Activated naive CD8-positive, alpha-beta T cell (primary cell): ENCODE measurements around the gene GPR62.

ENCODE experiments used
- H3K27ac Mint-ChIP-seq: one replicate; pipeline ENCODE4 v1.8.0; 2021; ENCODE audit warnings: mixed read lengths
- H3K27me3 Mint-ChIP-seq: one replicate; pipeline ENCODE4 v1.8.0; 2021; ENCODE audit warnings: mixed read lengths
- H3K36me3 Mint-ChIP-seq: one replicate; pipeline ENCODE4 v1.8.0; 2021; ENCODE audit warnings: mixed read lengths
- H3K4me1 Mint-ChIP-seq: one replicate; pipeline ENCODE4 v1.8.0; 2021; ENCODE audit warnings: low read depth, mixed read lengths
- H3K4me3 Mint-ChIP-seq: one replicate; pipeline ENCODE4 v1.8.0; 2021; ENCODE audit warnings: mild to moderate bottlenecking, mixed read lengths
- H3K9me3 Mint-ChIP-seq: one replicate; pipeline ENCODE4 v1.8.0; 2021; ENCODE audit warnings: low read depth, mixed read lengths

GPR62 gene

DNA sequence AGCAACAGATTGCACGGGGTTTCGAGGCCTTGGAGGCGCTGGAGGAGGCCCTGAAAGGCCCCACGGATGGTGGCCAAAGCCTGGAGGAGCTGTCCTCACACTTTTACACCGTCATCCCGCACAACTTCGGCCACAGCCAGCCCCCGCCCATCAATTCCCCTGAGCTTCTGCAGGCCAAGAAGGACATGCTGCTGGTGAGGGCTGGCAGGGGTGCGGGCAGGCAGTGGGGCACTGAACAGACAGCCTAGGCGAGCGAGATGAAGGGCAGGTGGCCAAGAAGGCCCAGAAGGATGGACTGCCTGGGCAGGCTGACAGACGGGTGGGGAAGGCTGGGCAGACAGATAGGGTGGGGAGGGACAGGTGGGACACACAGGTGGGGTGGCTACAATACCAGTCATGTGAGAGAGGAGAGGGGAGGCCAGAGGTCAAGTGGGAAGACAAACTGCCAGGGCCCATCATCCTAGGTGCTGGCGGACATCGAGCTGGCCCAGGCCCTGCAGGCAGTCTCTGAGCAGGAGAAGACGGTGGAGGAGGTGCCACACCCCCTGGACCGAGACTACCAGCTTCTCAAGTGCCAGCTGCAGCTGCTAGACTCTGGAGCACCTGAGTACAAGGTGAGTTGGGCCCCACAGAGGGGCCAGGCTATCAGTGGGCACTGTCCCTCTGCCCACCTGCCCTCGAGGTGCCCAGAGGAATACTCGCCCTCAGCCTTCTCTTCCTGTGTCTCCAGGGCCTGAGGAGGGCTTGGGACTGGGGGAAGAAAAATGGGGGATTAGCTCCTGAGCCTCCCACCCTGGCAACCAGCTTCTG is 9.9 kb upstream of the GPR62 start:
- no peaks in the 10 kb centered on the region for H3K9me3 Mint-ChIP-seq
- no peak overlapping the region for H3K27ac Mint-ChIP-seq
- no peak overlapping the region for H3K4me3 Mint-ChIP-seq
- H3K4me1 Mint-ChIP-seq: peaks cover 15% of the 10 kb centered on the region
- H3K36me3 Mint-ChIP-seq: peaks cover 4% of the 10 kb centered on the region
- no peaks in the 10 kb centered on the region for H3K27me3 Mint-ChIP-seq

DNA sequence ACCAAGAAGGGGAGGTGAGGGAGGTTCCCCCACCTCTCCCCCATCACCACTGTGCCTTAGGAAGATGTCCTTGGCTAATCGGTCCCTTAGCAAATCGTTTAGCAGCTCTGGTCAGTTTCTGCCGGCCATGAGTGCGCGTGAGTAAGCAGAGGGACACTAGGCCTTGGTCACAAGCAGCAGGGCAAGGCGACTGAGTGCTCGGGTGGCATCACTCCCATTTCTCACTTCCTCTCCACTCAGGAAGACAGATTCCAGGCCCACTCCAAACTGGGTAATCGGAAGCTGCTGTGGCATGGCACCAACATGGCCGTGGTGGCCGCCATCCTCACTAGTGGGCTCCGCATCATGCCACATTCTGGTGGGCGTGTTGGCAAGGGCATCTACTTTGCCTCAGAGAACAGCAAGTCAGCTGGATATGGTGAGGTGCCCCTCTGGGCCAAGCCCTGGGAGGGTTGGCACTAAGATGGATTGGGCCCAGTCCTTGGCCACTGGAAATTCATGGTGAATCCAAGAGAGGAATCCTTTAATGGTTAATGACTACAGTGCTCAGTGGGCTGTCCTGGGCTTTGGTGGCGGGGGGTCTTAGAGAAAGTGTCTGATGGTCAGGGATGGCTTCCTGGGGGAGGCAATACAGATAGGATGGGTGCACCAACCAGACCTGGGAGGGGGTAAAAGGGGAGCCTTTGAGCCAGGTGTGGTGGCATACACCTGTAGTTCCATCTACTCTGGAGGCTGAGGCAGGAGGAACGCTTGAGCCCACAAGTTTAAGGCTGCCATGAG is 9.1 kb upstream of the GPR62 start:
- no peak overlapping the region for H3K27ac Mint-ChIP-seq
- no peaks in the 10 kb centered on the region for H3K9me3 Mint-ChIP-seq
- no peaks in the 10 kb centered on the region for H3K27me3 Mint-ChIP-seq
- no peaks in the 10 kb centered on the region for H3K36me3 Mint-ChIP-seq
- H3K4me3 Mint-ChIP-seq: no peak overlapping the region
- H3K4me1 Mint-ChIP-seq: peaks cover 6% of the 10 kb centered on the region

DNA sequence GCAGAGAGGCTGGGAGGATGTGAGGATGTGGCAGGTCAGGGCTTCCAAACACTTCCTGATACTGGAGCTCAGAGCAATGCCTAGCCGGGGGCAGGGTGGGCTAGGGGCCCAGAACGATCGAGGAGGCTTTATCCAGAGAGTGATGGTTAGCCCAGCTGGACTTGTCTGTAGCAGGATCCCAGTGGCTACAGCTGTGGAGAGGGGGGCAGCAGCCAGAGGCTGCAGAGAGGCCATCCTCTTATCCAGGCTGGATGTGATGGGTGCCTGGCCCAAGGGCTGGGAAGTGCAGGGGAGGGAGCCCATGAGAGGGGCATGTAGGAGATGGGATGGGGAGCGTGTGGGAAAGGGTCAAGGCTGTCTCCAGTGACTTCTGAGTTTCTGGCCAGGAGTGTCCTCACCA is 8.4 kb upstream of the GPR62 start:
- Mint-ChIP-seq H3K27me3 (no peaks in the 10 kb centered on the region), H3K4me1 (peaks cover 6% of the 10 kb centered on the region)

DNA sequence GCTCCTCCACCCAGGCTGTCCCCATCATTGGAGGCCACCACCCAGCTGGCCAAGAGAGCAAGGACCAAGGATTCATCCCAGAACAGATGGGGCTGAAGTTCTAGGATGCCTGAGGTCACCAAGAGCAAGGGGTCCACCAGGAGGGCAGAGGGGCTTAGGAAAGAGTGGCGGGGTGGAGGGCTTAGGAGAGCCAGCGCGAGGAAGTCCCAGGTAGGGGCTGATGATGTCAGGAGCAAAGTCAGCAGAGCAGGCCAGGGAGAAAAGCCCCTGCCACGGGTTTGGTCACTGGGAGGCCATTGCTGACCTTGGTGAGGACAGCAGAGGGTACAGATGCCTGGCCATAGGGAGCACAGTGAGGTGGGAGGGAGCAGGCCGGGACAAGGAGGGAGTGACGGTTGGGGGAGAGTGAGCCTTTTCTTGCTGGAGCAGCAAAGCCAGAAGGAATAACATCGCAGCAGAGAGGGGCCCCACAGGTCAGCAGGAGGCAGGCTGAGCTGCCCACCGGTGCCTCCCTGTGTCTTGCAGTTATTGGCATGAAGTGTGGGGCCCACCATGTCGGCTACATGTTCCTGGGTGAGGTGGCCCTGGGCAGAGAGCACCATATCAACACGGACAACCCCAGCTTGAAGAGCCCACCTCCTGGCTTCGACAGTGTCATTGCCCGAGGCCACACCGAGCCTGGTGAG is 7.8 kb upstream of the GPR62 start:
- Mint-ChIP-seq H3K9me3 (no peaks in the 10 kb centered on the region), H3K4me1 (peaks cover 5% of the 10 kb centered on the region), H3K27me3 (no peaks in the 10 kb centered on the region), H3K27ac (no peak overlapping the region), H3K4me3 (no peak overlapping the region), H3K36me3 (no peaks in the 10 kb centered on the region)

More for the DNA sequence above, 8.4 kb upstream of the GPR62 start:
- H3K36me3 Mint-ChIP-seq: no peaks in the 10 kb centered on the region
- H3K4me3 Mint-ChIP-seq: no peak overlapping the region
- no peak overlapping the region for H3K27ac Mint-ChIP-seq
- H3K9me3 Mint-ChIP-seq: no peaks in the 10 kb centered on the region

DNA sequence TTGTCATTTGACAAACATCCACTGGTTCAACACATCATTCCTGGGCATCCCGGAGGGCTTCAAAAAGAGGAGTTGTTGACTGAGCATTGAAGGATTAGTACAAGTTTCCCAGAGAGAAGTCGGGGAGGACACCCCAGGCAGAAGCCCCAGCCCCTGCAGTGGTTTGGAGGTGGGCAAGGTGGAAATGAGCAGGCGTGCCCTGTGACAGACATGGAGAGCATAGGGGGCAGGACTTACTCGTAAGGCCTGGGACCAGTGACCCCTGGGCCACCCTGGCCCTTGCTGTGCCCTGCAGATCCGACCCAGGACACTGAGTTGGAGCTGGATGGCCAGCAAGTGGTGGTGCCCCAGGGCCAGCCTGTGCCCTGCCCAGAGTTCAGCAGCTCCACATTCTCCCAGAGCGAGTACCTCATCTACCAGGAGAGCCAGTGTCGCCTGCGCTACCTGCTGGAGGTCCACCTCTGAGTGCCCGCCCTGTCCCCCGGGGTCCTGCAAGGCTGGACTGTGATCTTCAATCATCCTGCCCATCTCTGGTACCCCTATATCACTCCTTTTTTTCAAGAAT is 7.1 kb upstream of the GPR62 start:
- no peak overlapping the region for H3K27ac Mint-ChIP-seq
- no peak overlapping the region for H3K4me3 Mint-ChIP-seq
- H3K4me1 Mint-ChIP-seq: peaks cover 2% of the 10 kb centered on the region
- H3K36me3 Mint-ChIP-seq: no peaks in the 10 kb centered on the region
- H3K27me3 Mint-ChIP-seq: no peaks in the 10 kb centered on the region
- H3K9me3 Mint-ChIP-seq: no peaks in the 10 kb centered on the region

DNA sequence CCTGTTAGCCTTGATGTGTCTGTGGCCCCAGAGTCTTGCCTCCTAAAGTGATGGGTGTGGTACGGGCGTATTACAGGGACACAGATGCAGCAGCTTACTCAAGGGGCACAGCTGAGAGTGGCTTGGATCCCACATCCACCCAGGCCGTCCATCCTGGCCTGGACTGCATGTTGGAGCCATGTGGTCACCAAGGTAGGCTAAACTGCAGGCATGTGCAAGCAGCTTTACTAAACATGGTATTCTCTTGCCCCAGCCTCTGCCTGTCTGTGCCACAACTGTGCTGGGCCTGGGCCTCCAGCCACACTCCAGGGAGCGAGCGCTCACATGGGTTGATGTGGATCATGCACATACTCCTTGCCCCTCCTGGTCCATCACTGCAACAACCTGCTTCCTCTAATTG is 6.1 kb upstream of the GPR62 start:
- no peaks in the 10 kb centered on the region for H3K36me3 Mint-ChIP-seq
- no peak overlapping the region for H3K4me3 Mint-ChIP-seq
- H3K4me1 Mint-ChIP-seq: no peaks in the 10 kb centered on the region
- no peaks in the 10 kb centered on the region for H3K9me3 Mint-ChIP-seq
- H3K27ac Mint-ChIP-seq: no peak overlapping the region
- H3K27me3 Mint-ChIP-seq: peaks cover 3% of the 10 kb centered on the region

DNA sequence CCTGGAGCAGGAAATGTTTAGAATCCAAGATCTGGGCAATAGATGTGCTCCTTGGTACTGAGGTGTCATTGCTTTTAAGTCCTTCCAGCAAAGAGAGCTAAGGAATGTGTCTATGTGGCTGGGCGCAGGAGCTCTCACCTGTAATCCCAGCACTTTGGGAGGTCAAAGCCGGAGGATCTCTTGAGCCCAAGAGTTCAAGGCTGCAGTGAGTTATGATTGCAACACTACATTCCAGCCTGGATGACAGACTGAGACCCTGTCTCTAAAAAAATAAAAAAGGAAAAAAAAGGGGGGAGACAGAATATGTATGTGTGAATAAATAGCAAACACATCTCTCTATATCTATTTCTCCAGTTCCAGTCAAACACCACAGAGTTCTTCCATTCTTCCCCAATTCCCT is 4.3 kb upstream of the GPR62 start:
- peaks cover 3% of the 10 kb centered on the region for H3K27me3 Mint-ChIP-seq
- H3K27ac Mint-ChIP-seq: no peak overlapping the region
- no peaks in the 10 kb centered on the region for H3K36me3 Mint-ChIP-seq
- no peaks in the 10 kb centered on the region for H3K9me3 Mint-ChIP-seq
- H3K4me1 Mint-ChIP-seq: no peaks in the 10 kb centered on the region
- H3K4me3 Mint-ChIP-seq: no peak overlapping the region

DNA sequence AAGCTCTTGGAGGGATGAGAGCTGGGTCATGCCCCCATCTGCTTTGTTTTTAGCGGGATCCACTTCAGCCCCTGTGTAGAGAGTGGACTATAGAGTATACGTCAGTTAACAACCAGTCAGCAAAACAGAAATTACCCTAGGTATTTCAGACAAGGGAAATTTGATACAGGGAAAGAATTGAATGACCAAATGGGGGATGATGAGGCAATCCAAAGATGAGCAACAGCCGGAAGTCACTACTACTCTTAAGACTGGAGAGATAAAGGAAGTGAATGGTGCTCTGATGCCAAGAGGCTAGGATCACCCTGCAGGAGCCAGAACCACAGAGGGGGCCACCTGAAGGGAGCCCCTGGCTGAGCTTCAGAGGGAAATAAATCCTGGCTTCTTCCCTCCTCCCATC is 1.7 kb upstream of the GPR62 start:
- Mint-ChIP-seq H3K4me3 (no peak overlapping the region), H3K36me3 (peaks cover 3% of the 10 kb centered on the region)

DNA sequence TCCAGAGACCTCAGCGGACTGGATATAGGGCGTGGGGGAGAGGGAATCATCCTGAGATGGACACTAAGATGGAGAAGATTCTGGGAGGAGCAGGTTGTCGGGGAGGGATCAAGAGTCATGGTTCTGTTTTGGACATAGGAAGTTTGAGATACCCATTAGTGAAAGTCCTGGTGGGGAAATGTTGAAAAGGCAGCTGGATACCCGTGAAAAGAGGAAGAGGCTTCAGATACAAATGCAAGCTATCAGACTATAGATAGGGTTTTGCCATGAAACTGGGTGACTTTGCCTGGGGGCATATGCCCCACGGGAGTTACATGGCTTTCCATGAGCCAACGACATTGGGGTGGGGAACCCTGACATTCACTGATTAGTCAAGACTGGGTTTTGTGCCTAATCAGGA is 1.1 kb upstream of the GPR62 start:
- Mint-ChIP-seq H3K4me3 (peak overlapping the region; percentile 31), H3K27me3 (peaks cover 6% of the 10 kb centered on the region), H3K4me1 (peaks cover 6% of the 10 kb centered on the region), H3K27ac (no peak overlapping the region), H3K36me3 (peaks cover 3% of the 10 kb centered on the region), H3K9me3 (no peaks in the 10 kb centered on the region)

More for the DNA sequence above, 1.7 kb upstream of the GPR62 start:
- H3K9me3 Mint-ChIP-seq: no peaks in the 10 kb centered on the region
- peaks cover 6% of the 10 kb centered on the region for H3K27me3 Mint-ChIP-seq
- H3K27ac Mint-ChIP-seq: no peak overlapping the region
- H3K4me1 Mint-ChIP-seq: peaks cover 6% of the 10 kb centered on the region

DNA sequence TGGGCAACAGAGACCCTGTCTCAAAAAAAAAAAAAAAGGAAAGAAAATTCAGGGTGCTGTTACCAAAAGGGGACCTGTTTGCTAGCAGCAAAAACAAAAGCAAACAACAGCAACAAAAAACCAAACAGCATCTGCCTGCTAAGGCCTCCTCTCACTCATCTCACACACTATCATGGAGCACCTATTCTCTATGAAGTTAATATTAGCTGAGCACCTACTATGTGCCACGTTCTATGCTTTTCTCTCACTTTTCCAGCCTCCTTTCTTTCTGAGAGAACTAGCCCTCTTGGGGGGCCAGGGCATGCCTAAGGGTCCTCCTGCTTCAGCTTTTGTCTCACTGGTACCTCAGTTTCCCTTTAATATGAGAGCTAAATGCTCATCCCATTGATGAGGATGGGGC is 468 bp upstream of the GPR62 start:
- no peak overlapping the region for H3K4me3 Mint-ChIP-seq
- peaks cover 3% of the 10 kb centered on the region for H3K36me3 Mint-ChIP-seq
- no peak overlapping the region for H3K27ac Mint-ChIP-seq
- peaks cover 6% of the 10 kb centered on the region for H3K4me1 Mint-ChIP-seq
- H3K27me3 Mint-ChIP-seq: peaks cover 6% of the 10 kb centered on the region
- no peaks in the 10 kb centered on the region for H3K9me3 Mint-ChIP-seq

DNA sequence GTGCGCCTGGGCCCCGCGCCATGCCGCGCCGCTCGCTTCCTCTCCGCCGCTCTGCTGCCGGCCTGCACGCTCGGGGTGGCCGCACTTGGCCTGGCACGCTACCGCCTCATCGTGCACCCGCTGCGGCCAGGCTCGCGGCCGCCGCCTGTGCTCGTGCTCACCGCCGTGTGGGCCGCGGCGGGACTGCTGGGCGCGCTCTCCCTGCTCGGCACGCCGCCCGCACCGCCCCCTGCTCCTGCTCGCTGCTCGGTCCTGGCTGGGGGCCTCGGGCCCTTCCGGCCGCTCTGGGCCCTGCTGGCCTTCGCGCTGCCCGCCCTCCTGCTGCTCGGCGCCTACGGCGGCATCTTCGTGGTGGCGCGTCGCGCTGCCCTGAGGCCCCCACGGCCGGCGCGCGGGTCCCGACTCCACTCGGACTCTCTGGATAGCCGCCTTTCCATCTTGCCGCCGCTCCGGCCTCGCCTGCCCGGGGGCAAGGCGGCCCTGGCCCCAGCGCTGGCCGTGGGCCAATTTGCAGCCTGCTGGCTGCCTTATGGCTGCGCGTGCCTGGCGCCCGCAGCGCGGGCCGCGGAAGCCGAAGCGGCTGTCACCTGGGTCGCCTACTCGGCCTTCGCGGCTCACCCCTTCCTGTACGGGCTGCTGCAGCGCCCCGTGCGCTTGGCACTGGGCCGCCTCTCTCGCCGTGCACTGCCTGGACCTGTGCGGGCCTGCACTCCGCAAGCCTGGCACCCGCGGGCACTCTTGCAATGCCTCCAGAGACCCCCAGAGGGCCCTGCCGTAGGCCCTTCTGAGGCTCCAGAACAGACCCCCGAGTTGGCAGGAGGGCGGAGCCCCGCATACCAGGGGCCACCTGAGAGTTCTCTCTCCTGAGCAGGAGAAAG is 951 bp downstream of the GPR62 start:
- Mint-ChIP-seq H3K27ac (no peak overlapping the region), H3K4me3 (no peak overlapping the region), H3K36me3 (peaks cover 3% of the 10 kb centered on the region), H3K4me1 (peaks cover 6% of the 10 kb centered on the region), H3K9me3 (no peaks in the 10 kb centered on the region), H3K27me3 (peaks cover 6% of the 10 kb centered on the region)

DNA sequence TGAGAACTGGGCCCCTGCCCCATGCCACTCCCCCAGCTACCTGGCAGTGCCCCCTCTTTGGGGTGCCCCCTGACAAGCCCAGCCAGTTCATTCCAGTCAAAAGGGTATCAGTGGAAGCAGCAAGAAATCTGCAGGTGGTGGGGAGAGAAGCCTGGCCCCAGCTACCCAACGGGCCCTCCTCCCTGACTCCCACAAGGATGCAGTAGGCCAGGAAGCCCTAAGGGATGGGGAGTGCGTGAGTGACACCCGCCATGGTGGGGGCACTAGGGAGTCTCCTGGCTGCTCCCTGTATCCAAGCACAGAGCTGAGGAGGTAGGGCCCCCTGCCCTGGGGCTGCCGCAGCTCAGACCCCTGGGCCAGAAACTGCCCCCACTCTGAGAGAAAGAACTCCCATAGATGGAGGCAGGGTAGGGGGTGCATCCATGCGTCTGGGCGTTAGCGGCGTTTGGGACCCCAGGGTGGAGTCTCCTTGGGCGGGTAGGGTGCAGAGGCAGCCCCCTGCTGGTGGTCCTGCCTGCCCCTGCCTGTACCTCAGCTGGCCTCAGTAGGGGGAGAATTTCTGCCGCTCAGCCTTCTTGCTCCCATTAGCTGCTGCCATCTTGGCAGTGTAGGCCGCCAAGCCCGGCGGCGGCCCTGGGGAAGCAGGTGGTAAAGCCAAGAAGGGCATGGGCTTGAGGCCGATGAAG is 2.5 kb downstream of the GPR62 start:
- Mint-ChIP-seq H3K27me3 (peaks cover 6% of the 10 kb centered on the region), H3K4me3 (no peak overlapping the region), H3K36me3 (peaks cover 3% of the 10 kb centered on the region), H3K9me3 (no peaks in the 10 kb centered on the region), H3K4me1 (peaks cover 6% of the 10 kb centered on the region), H3K27ac (no peak overlapping the region)

DNA sequence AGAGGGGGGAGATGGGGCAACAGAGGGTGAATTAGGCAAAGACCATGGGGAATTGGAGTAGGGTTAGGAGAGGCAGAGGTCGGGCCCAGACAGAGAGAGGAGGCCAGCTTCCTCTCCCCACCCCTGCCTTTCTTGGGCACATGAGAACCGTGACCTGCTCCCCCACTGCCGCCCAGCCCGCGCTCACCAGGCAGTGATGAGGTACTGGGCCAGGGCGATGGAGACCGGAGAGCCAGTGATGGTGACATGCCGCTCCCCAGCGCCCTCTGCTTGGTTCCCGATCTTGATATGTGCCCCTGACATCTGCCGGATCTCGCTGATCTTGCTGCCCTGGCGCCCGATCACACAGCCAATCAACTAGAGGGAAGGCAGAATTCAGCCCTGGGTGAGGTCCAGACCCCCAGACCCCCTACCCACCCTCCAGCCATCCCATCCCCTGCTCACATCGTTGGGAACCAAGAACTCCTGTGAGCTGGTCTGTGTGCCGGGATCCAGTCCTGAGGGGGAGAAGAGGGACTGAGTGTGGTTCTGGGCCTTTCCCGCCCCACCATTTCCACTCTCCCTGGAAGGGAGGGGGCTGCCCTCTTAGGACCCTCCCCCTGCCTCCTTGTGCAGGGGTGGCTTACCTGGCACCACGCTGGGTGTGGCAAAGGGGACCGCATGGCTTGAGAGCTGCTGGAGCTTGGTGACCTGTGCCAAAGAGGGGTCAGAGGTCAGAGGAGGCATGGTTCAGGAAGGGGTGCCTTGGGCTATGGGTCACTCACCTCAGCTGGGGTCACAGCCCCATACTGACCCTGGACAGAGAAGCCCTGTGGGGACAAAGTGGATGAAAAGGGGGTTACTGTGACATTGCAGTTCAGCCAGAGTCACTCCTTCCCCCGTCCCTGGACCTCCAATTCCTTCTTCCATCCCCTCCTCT is 3.7 kb downstream of the GPR62 start:
- Mint-ChIP-seq H3K27me3 (peaks cover 5% of the 10 kb centered on the region), H3K4me1 (peaks cover 6% of the 10 kb centered on the region), H3K27ac (no peak overlapping the region), H3K9me3 (no peaks in the 10 kb centered on the region), H3K36me3 (peaks cover 3% of the 10 kb centered on the region), H3K4me3 (no peak overlapping the region)
